Measurements from ENCODE around the gene MYO5A.

GRCh38 chr15:52491472-52491871, 37.2 kb downstream of the MYO5A start:
- TF ChIP-seq CTCF (optimal IDR thresholded peaks at IDR 0.05 in 1 of 3, IDR thresholded peaks at IDR 0.05 in 1 of 3, conservative IDR thresholded peaks at IDR 0.05 in 1 of 3; ENCODE audit: extremely low read depth in 1 of 3, insufficient read depth in 2 of 3, low read length in 3 of 3) (no peak), EZH2 (IDR thresholded peaks at IDR 0.05; ENCODE audit: low read length) (no peak)
